NCI-H2107 treated with DMSO at 0.1 percent for 48 hours (cell line): ENCODE measurements around the gene ANKLE2.

Experiments
- DNase-seq: peaks from one replicate; lab custom pipeline; 2025; ENCODE audit not compliant: unreplicated experiment; lab: John Stamatoyannopoulos, UW

The ANKLE2 gene

GRCh38 chr12:132747395-132747794, 14.2 kb downstream of the ANKLE2 start:
- no peak for DNase-seq

GRCh38 chr12:132746613-132747012, 15.0 kb downstream of the ANKLE2 start:
- DNase-seq = peak; percentile 38

GRCh38 chr12:132743831-132744230, 17.8 kb downstream of the ANKLE2 start:
- DNase-seq = no peak

GRCh38 chr12:132741620-132742019, 20.0 kb downstream of the ANKLE2 start:
- DNase-seq = no peak

DNA sequence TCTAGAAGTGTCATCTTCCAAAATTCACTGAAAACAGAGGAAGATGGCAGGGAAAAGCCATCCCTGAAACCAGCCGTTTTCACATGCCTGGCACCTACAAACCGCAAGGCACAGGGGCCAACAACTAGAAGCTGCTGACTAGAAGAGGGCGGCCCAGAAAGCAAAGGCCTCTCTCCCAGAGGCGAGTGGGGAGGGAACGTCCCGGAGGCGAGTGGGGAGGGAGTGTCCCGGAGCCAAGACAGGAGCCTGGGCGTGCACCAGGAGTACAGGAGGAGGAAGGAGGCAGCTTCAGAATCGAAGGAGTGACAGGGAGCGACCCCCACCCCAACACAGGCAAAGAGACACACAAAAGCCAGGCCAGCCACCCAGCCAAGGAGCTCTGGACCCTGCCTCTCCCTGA, 21.0 kb downstream of the ANKLE2 start:
- no peak for DNase-seq

GRCh38 chr12:132740313-132740646, 21.4 kb downstream of the ANKLE2 start:
- no peak for DNase-seq

DNA sequence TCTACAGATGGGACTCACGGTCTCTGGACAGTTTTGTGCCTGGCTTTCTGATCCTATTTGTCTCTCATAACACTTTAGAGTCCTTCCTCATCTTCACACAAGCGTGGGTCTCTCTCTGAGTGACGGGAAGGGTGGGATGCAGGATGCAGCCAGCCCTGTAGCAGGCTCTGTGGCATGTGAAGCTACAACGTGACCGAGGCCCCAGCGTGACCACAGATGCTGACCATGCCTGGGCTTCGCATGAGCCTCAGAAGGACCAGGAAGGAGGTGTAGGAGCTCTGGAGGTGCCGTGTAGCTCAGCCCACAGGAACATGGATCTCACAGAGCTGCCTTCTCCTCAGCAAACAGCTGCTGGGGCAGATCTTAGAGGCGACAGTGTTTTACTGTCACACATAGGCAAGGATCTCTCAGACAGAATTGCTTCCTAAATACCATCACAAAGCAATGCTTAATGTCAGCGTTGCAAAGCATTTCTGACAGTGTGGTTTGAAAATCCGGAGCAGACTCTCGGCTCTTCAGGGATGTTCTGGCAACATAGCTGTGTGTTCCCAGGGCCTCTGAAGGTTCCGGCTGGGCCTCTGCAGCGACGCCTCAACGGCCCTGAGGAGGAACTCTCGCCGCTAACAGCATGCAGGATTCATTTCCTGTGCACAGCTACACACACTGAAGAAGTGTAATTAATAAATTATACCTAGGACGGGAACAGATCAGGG, 21.9 kb downstream of the ANKLE2 start:
- DNase-seq = no peak

DNA sequence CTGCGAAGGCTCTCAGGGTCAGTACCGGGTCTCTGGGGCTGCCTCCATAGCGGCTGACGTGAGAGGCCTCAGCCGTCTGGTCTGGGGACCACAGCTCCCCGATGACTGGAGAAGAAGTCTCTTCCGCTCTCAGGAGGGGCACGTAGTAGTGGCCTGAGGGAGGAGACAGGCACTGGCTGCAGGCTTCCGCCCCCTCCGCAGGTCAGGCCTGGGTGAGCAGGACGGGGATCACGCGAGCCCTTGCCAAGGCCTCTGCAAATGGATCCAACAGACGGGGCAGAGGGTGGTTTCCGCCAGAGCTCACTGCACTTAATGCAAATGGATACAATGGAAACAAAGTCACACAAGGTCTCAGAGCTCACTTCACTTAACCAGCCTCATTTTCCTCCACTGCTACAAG, 24.7 kb downstream of the ANKLE2 start:
- DNase-seq = no peak

- DNase-seq = no peak
Measured at GRCh38 chr12:132736378-132736777, 25.3 kb downstream of the ANKLE2 start.

GRCh38 chr12:132735496-132735895, 26.1 kb downstream of the ANKLE2 start:
- no peak for DNase-seq

DNA sequence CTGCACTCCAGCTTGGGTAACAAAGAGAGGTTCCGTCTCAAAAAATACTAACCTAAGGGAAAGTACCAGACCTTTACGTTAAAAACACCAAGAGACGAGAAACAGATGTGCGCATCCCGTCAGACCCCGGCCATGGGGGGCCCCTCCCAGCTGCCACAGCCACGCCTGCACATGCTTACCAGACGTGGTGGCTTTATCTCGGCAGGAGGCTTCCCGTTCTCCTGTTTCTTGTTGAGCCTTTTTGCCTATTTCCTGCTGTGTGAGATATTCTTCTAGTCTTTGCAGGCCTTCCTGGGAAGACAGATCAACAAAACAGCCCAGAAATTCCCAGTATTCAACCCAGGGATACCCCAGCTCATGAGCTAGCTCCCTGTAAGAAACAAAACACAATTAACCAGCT, 27.4 kb downstream of the ANKLE2 start:
- no peak for DNase-seq

- DNase-seq = no peak
Measured at GRCh38 chr12:132731574-132731973, 30.1 kb downstream of the ANKLE2 start.

DNA sequence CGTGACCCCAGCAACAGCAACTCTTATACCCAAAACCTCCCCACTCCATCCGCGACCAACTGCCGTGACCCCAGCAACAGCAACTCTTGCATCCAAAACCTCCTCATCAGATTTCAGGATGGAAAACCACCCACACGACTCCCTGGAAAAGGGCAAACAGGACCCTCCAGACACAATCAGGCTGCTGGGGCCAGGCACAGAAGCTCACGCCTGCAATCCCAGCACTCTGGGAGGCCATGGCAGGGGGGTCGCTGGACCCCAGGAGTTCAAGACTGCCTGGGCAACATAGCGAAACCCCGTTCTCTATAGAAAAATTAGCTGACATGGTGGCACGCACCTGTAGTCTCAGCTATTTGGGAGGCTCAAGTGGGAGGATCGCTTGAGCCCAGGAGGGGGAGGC, 31.3 kb downstream of the ANKLE2 start:
- DNase-seq = no peak

DNA sequence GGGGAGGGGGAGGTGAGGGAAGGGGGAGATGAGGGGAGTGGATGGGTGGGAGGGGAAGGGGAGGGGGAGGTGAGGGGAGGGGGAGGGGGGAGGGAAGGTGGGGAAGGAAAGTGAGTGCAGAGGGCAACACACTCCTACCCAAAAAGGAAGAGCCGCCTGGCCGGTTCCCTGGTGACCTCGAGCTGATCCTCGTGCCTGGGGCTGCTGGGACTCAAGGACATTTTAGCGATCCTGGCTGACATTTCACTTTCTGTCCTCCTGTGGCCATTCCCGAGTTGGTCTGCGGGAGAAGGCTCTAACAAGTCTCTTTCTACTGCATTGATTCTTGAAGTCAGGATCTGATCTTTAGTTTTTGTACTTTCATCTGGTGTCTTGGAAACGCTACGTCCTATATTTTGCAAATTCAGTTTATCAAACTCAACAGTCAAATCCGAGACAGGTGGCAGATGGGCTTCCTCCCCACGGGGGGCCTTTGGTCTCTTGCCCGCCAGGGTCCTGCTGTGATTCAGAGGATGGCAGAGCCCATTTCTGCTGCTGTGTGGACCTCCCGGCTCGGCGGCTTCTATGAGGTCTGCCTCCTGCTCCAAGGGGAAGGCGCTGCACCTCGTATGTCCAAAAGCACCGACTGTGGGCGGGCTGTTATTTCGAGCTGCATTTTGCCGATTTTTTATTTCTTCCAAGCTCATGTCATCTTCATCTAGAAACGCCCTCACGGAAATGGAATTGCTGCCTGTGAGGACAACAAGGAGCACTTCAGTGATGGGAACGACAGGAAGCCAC, 31.9 kb downstream of the ANKLE2 start:
- no peak for DNase-seq

- DNase-seq = no peak
Measured at GRCh38 chr12:132728502-132728901, 33.1 kb downstream of the ANKLE2 start.

- no peak for DNase-seq
Measured at GRCh38 chr12:132727091-132727794, 34.4 kb downstream of the ANKLE2 start.

- no peak for DNase-seq
Measured at GRCh38 chr12:132726386-132726785, 35.2 kb downstream of the ANKLE2 start.

- DNase-seq = no peak
Measured at GRCh38 chr12:132724506-132725241, 37.0 kb downstream of the ANKLE2 start.

DNA sequence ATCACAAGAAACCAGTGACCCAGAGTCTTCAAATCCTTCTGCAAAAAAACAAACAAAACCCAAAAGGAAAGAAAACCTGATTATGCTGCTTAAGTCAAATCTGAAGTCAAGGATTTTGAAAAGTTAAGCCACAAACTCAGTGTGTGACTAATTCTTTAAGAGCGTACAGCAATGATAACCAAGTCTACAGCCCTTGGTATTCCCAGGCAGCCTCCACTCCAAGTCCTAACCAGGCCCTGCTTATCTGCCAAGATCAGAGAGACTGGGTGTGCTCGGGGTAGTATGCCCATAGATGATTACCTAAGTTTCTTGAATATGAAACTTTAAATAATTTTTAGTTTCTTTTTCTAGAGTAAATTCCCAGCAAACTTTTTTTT, 37.9 kb downstream of the ANKLE2 start:
- no peak for DNase-seq

- no peak for DNase-seq
Measured at GRCh38 chr12:132723015-132723763, 38.4 kb downstream of the ANKLE2 start.
